Activated naive CD4-positive, alpha-beta T cell treated with anti-CD3 and anti-CD28 coated beads, Interleukin-2, amount 50 U/mL, for 72 hours (primary cell): ENCODE results near the gene INPP5A. TPM values are rescaled to one million over a fixed set of nuclear protein-coding genes. Genes with fewer than 3 reads are reported as not detected.
"Not testable (repeated sequence)": the region's sequence is repeated elsewhere in the genome, so short reads cannot be mapped to it uniquely, and the experiment has no call there.

Source experiments
- ATAC-seq, 2 donors: fragments of 150-1000 bp; cut with Tn5 transposase; 2 replicates each; pipeline ENCODE4 v1.10.0; 2021; ENCODE audit warnings: mild to moderate bottlenecking in 2 of 2, moderate library complexity in 2 of 2
- DNase-seq, 2 donors: peaks; one replicate each; pipeline ENCODE4 v3.0.0; 2021 to 2022; ENCODE audit warnings: low spot score in 2 of 2
- H3K27ac Mint-ChIP-seq, 2 donors: one replicate each; pipeline ENCODE4 v1.8.0; 2022; ENCODE audit warnings: mild to moderate bottlenecking in 2 of 2, mixed read lengths in 2 of 2
- H3K36me3 Mint-ChIP-seq, 2 donors: one replicate each; pipeline ENCODE4 v1.8.0; 2022; ENCODE audit warnings: mixed read lengths in 2 of 2
- H3K9me3 Mint-ChIP-seq, 2 donors: one replicate each; pipeline ENCODE4 v1.8.0; 2022; ENCODE audit warnings: mixed read lengths in 2 of 2
- total RNA-seq, 2 donors: library from RNA; stranded (reverse); gene quantifications; one replicate each; pipeline ENCODE4 v1.2.3, GENCODE V29; 2022

The INPP5A gene
- total RNA-seq, 2 donors from 2014 or later = 10.5 to 14.0 TPM

- H3K36me3 Mint-ChIP-seq = no peaks in the 10 kb centered on the region
- no peak overlapping the region for H3K27ac Mint-ChIP-seq
- H3K9me3 Mint-ChIP-seq = no peaks in the 10 kb centered on the region
- no peak for DNase-seq
- ATAC-seq = no peak
Measured at GRCh38 chr10:132663666-132664365, 126.2 kb downstream of the INPP5A start.

- H3K9me3 Mint-ChIP-seq = no peaks in the 10 kb centered on the region
- ATAC-seq (no peak), DNase-seq (no peak)
- no peaks in the 10 kb centered on the region for H3K36me3 Mint-ChIP-seq
- no peak overlapping the region for H3K27ac Mint-ChIP-seq
Measured at GRCh38 chr10:132664407-132664806, 126.8 kb downstream of the INPP5A start.

GRCh38 chr10:132664883-132665282, 127.3 kb downstream of the INPP5A start:
- no peak overlapping the region for H3K27ac Mint-ChIP-seq
- ATAC-seq (no peak), DNase-seq (no peak)
- H3K36me3 Mint-ChIP-seq = no peaks in the 10 kb centered on the region
- H3K9me3 Mint-ChIP-seq = no peaks in the 10 kb centered on the region

GRCh38 chr10:132665946-132666704, 128.5 kb downstream of the INPP5A start:
- Mint-ChIP-seq H3K36me3 (no peaks in the 10 kb centered on the region), H3K27ac (peak overlapping the region in 1 of 2 donors; percentile 66), H3K9me3 (no peaks in the 10 kb centered on the region)
- DNase-seq (no peak), ATAC-seq (peak; percentile 94 to 98)

- Mint-ChIP-seq H3K9me3 (no peaks in the 10 kb centered on the region), H3K27ac (peak overlapping the region in 1 of 2 donors; percentile 66), H3K36me3 (no peaks in the 10 kb centered on the region)
- ATAC-seq (no peak), DNase-seq (no peak)
Measured at GRCh38 chr10:132666705-132667341, 129.2 kb downstream of the INPP5A start.

GRCh38 chr10:132667342-132668047, 129.9 kb downstream of the INPP5A start:
- no peak for ATAC-seq
- peak overlapping the region in 1 of 2 donors; percentile 50 for H3K27ac Mint-ChIP-seq
- no peaks in the 10 kb centered on the region for H3K36me3 Mint-ChIP-seq
- no peak for DNase-seq
- H3K9me3 Mint-ChIP-seq = no peaks in the 10 kb centered on the region

- DNase-seq = no peak
- Mint-ChIP-seq H3K36me3 (no peaks in the 10 kb centered on the region), H3K9me3 (no peaks in the 10 kb centered on the region), H3K27ac (peak overlapping the region in 1 of 2 donors; percentile 50)
- ATAC-seq = no peak
Measured at GRCh38 chr10:132668048-132668394, 130.4 kb downstream of the INPP5A start.

GRCh38 chr10:132669208-132669861, 131.7 kb downstream of the INPP5A start:
- no peaks in the 10 kb centered on the region for H3K36me3 Mint-ChIP-seq

GRCh38 chr10:132670546-132671227, 133.1 kb downstream of the INPP5A start:
- no peak overlapping the region for H3K27ac Mint-ChIP-seq
- no peaks in the 10 kb centered on the region for H3K9me3 Mint-ChIP-seq
- DNase-seq (peak in 1 of 2 donors; percentile 16), ATAC-seq (no peak)
- no peaks in the 10 kb centered on the region for H3K36me3 Mint-ChIP-seq

More at GRCh38 chr10:132669208-132669861, 131.7 kb downstream of the INPP5A start:
- no peak overlapping the region for H3K27ac Mint-ChIP-seq
- ATAC-seq = no peak
- no peak for DNase-seq
- H3K9me3 Mint-ChIP-seq = no peaks in the 10 kb centered on the region

- ATAC-seq (no peak), DNase-seq (peak in 1 of 2 donors; percentile 25)
- H3K36me3 Mint-ChIP-seq = no peaks in the 10 kb centered on the region
- H3K27ac Mint-ChIP-seq = no peak overlapping the region
- no peaks in the 10 kb centered on the region for H3K9me3 Mint-ChIP-seq
Measured at GRCh38 chr10:132671228-132672154, 133.9 kb downstream of the INPP5A start.

GRCh38 chr10:132673746-132674145, 136.2 kb downstream of the INPP5A start:
- ATAC-seq, H3K36me3 Mint-ChIP-seq, H3K9me3 Mint-ChIP-seq, DNase-seq, H3K27ac Mint-ChIP-seq: not testable (repeated sequence)

GRCh38 chr10:132674311-132674710, 136.7 kb downstream of the INPP5A start:
- Mint-ChIP-seq H3K9me3 (no peaks in the 10 kb centered on the region), H3K36me3 (no peaks in the 10 kb centered on the region), H3K27ac (no peak overlapping the region)
- no peak for ATAC-seq
- DNase-seq = no peak

- H3K9me3 Mint-ChIP-seq = no peaks in the 10 kb centered on the region
- ATAC-seq = no peak
- H3K27ac Mint-ChIP-seq = no peak overlapping the region
- no peak for DNase-seq
- H3K36me3 Mint-ChIP-seq = no peaks in the 10 kb centered on the region
Measured at GRCh38 chr10:132675031-132675740, 137.6 kb downstream of the INPP5A start.

GRCh38 chr10:132676193-132676891, 138.8 kb downstream of the INPP5A start:
- DNase-seq = no peak

More at GRCh38 chr10:132676193-132676891, 138.8 kb downstream of the INPP5A start:
- no peak for ATAC-seq
- Mint-ChIP-seq H3K9me3 (no peaks in the 10 kb centered on the region), H3K27ac (no peak overlapping the region), H3K36me3 (no peaks in the 10 kb centered on the region)
